GM11168 (cell line): ENCODE measurements around the gene MAPK10.

Experiments used
- in situ Hi-C: fragments of 300-500 bp; cut with MboI; formaldehyde crosslinking; loops from one replicate; pipeline ENCODE4 v1.12.0; 2022; ENCODE audit warnings: low sequenced_read_pairs; ENCODE audit not compliant: unreplicated experiment

Gene MAPK10

DNA sequence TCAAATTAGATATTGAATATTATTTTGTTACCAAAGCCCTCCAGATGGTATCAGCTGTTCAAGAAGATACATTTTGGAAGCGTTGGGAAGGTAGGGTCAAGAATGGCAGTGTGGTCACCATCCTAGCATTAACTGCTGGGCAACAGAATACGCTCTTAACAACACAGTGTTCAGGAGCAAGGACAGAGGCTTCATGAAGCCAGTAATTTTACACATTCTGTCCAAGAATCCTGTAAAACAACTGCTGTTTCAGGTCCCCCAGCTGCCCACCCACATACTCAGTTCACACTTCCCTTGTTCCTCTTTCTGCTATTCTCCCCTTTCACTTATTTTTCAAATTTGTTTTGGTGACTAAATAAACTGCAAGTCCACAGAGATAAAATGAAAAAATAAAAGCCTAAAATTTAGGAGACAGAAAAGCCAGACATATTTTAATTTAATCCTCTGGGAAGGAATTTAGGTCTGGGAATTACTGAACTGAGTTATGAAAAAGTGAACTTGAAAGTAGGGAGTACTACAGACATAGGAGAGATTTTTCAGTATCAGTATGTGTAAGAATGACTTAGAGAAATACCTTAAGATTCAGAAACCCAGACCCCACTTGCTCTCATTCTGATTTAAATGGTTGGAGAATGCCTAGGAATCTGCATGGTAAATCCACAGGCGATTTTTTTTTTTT lies 406.7 kb downstream of the MAPK10 start:
- in situ Hi-C loops: no loop called here

DNA sequence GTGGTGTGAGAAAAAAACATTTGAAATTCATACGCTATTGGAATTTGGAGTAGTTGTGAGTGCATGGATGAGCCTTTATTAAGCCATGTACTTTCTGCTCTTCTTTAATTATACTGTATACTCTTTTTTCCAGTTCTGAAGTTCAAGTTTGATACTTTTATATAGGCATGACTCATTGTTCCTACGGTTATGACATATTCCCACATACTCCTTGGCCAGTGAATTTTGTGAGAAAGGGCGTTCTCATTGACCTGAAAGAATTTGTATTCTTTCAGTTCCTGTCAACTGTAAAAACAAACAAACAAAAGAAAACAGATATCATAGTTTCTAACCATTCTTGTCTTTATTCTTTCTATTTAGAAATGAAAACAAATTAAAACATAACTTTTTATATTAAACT lies 407.3 kb downstream of the MAPK10 start:
- in situ Hi-C loops: no loop called here

DNA sequence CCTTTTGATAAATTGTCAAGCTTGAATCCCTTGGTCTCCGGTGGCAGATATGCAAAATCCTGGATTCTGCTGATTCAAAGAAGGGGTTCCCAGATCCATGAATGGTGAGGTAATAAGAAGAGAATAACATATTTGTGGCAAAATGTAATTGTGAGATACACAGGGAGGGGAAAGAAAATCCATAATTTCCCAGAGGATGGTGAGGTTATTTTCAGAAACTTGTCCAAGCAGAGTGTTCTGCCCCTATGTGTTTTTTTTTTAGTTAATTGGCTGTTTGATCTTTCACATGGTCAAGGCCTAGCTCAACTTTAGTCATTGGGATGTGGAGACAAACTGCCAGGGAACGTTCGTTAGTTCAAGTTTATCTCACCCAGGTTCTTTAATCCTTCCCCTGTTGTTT lies 408.8 kb downstream of the MAPK10 start:
- in situ Hi-C loops: no loop called here

DNA sequence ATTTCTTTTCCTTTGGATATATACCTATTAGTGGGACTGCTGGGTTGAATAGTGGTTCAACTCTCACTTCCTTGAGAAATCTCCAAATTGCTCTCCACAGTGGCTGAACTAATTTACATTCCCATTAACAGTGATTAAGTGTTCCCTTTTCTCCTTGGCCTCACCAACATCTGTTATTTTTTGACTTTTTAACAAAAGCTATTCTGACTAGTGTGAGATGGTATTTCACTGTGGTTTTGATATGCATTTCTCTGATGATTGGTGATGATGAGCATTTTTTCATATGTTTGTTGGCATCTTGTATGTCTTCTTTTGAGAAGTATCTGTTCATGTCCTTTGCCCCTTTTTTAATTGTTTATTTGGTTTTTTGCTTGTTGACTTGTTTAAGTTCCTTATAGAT lies 413.0 kb downstream of the MAPK10 start:
- in situ Hi-C loops: no loop called here

DNA sequence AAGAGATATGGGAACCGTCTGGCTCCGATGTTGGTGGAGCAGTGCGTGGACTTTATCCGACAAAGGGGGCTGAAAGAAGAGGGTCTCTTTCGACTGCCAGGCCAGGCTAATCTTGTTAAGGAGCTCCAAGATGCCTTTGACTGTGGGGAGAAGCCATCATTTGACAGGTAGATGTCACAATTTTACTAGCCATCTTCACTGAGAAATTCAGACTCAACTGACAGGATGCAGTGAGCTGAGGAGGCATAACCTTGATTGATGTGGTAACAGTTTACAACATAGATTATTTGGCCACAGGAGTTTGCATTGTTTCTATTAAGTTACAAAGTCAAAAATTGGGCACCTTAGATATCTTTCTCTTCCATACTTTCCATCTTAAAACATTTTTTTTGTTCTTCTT lies 417.7 kb downstream of the MAPK10 start:
- in situ Hi-C loops: no loop called here

DNA sequence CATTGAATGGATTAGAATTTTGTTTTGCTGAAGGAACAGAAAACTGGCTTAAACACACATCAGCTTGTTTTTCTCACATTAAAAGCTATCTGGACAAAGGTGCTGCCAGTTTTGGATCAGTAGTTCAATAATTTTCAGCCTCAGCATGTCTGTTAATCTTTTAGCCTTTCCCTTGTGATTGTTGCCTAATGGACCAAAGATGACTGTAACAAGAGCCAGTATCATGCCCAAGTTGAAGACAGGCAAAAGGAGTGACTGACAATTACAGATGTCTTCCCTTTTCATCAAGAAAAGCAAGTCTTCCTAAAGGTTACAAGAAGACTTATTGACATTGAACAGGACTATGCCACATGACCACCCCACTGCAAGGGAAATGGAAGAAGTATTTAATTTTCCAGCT lies 419.7 kb downstream of the MAPK10 start:
- in situ Hi-C loops: no loop called here
